Heart right ventricle (tissue), 16 donors: ENCODE data around the gene GALNT18. TPM values are rescaled to one million over a fixed set of nuclear protein-coding genes. Genes with fewer than 3 reads are reported as not detected.
A peak's percentile ranks its signal among the peaks of the same experiment; 100 is the strongest.

Source experiments
- ATAC-seq, 8 donors: fragments of 200-7000 bp; cut with Tn5 transposase; one replicate each; pipeline ENCODE4 v1.9.1; 2020; ENCODE audit warnings: mild to moderate bottlenecking in 8 of 8, moderate library complexity in 8 of 8, moderate number of reproducible peaks in 1 of 8
- DNase-seq, 2 donors: peaks; one replicate each; pipeline ENCODE4 v3.0.0-alpha.2; 2020
- H3K27ac ChIP-seq, 10 donors: fragments of 200-600 bp; sonication (generic) in 2 of 10; one replicate each; pipeline versions ENCODE4 v1.5.0 to v1.8.0; 2020 to 2022; ENCODE audit warnings: mild to moderate bottlenecking in 3 of 10
- H3K27me3 ChIP-seq, 7 donors: fragments of 200-600 bp; one replicate each; pipeline ENCODE4 v1.8.0; 2021 to 2022; ENCODE audit warnings: mild to moderate bottlenecking in 2 of 7
- H3K36me3 ChIP-seq, 9 donors: fragments of 200-600 bp; sonication (generic) in 1 of 9; one replicate each; pipeline versions ENCODE4 v1.5.0 to v1.8.0; 2020 to 2022; ENCODE audit warnings: mild to moderate bottlenecking in 2 of 9
- H3K4me1 ChIP-seq, 9 donors: fragments of 200-600 bp; sonication (generic) in 1 of 9; one replicate each; pipeline versions ENCODE4 v1.5.0 to v1.8.0; 2020 to 2022; ENCODE audit warnings: mild to moderate bottlenecking in 4 of 9
- H3K4me3 ChIP-seq, 10 donors: fragments of 200-600 bp; sonication (generic) in 2 of 10; one replicate each; pipeline versions ENCODE4 v1.5.0 to v1.8.0; 2020 to 2022; ENCODE audit warnings: mild to moderate bottlenecking in 7 of 10, moderate library complexity in 2 of 10
- H3K9me3 ChIP-seq, 11 donors: fragments of 200-600 bp in 10 of 11; sonication (generic) in 2 of 11; one replicate each; pipeline versions ENCODE4 v1.5.0 to v1.8.0; 2013 to 2022; ENCODE audit warnings: mild to moderate bottlenecking in 2 of 11, control low read depth in 1 of 11, moderate library complexity in 1 of 11
- CTCF ChIP-seq, 9 donors: fragments of 200-600 bp; sonication (generic) in 2 of 9; IDR thresholded peaks; one replicate each; pipeline versions ENCODE4 v1.5.0 to v1.8.0; 2021 to 2022; ENCODE audit warnings: antibody characterized with exemption in 9 of 9, mild to moderate bottlenecking in 5 of 9, moderate library complexity in 1 of 9
- WGBS, 2 donors: extraction: QIAGEN DNeasy Blood & Tissue Kit; methylation state at CpG; one replicate each; pipeline ENCODE4 v1.1.7; 2013; ENCODE audit warnings: inconsistent platforms in 1 of 2; 5-methylcytosine and 5-hydroxymethylcytosine counted together
- intact Hi-C, 10 donors: fragments of 100-400 bp; cut with DNase I; formaldehyde crosslinking; loops; one replicate each; pipeline versions ENCODE4 v1.11.1 to v1.14.2; 2022
- polyA plus RNA-seq, 2 donors: library from polyadenylated mRNA; stranded (reverse); fragments of 200-250 nt; gene quantifications; one replicate each; pipeline ENCODE4 v1.2.3, GENCODE V29; 2013
- total RNA-seq, 10 donors: library from RNA; stranded (reverse); fragmentation: NEBNext Ultra II Directional in 3 of 10; extraction: Animal tissue kit (Norgen Biotek cat#: 25700) in 3 of 10; gene quantifications; one replicate each; pipeline versions ENCODE4 v1.2.1 to v1.2.4, GENCODE V29; 2021 to 2023
- donor health status: Arrhythmogenic right ventricular cardiomyopathy.
- donor health status: ischemic (EF 13 %, LVEDD 7.1; RV severe dilation, severe dysfunction).
- donor health status: healthy with polysubstance abuse.
- donor health status: DM: no; HTN: yes; CAD: no.
- donor health status: DM: no; HTN: no; CAD: no.
- donor health status: ischemic (EF 25% LVEDD 6.9; RV normal size, moderate dysfunction).
- donor health status: ischemic (EF 25% LVEDD 5.7; RV mildly dilated, moderate dysfunction).
- donor health status: healthy.
- donor health status: DM: yes; HTN: yes; CAD: no.
- donor health status: Ischemic cardiomyopathy.
- donor health status: ischemic (EF 35%, LVEDD 5.7; RV mildly dilated, moderate dysfunction).
- donor health status: nonischemic (EF 11% LVEDD 7.7; RV severe dilation, severe dysfunction).
- donor health status: DM: yes; HTN: yes; CAD: no.
- donor health status: PGD.
- donor health status: ischemic (EF 29% LVEDD 5.4; RV normal size, mild dysfunction).
- donor health status: nonischemic (EF 23%, LVEDD 6.1; RV moderate dilation, normal function).

The GALNT18 gene
- total and polyA plus RNA-seq, 12 donors, result 7.0 to 29.0 (median 15.6) TPM

DNA sequence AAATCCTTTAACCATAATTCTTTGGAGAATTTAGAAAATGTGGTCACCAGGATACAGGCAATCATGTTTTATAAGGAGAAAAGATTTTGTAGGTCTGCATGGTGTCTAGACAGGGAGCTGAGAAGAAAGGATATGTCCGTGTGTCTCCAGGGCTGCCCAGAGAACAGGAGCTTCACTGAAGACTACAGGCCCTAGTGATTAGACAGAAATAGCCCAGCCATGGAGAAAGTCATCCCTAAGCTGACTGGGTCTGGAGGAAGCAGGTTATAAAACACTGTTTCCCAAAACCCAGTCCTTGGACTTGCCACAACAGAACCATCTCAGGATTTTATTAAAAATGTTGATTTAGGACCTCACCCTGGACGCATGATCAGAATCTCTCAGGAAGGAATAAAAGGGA, 84.4 kb downstream of the GALNT18 start:
- H3K27ac ChIP-seq, result peak overlapping the region; percentile 77 to 95 (median 84)
- H3K4me1 ChIP-seq, result peaks cover 34 to 100% (median 73%) of the 10 kb centered on the region in 9 donors
- peak in 4 of 8 donors; percentile 33 to 58 (median 48) for ATAC-seq

GRCh38 chr11:11536650-11537049, 85.2 kb downstream of the GALNT18 start:
- Histone ChIP-seq H3K36me3 (no peaks in the 10 kb centered on the region), H3K27ac (peak overlapping the region in 9 of 10 donors; percentile 78 to 95 (median 87)), H3K27me3 (no peaks in the 10 kb centered on the region), H3K4me3 (no peak overlapping the region), H3K4me1 (peaks cover 34 to 100% (median 77%) of the 10 kb centered on the region in 9 donors), H3K9me3 (no peaks in the 10 kb centered on the region)
- WGBS, 2 donors, result 69 to 77% methylated on average over 3 of the region's 3 CpGs
- TF ChIP-seq CTCF (IDR thresholded peaks at IDR 0.05), result no peak
- intact Hi-C loops, result loop anchor here in 8 of 10 donors (5.0 to 10.0 kb wide), 6 partner anchors 36 to 132 kb away; partner anchors contain the start of gene GALNT18 (in 1 of the 8)
- ATAC-seq, result no peak
- no peak for DNase-seq

More for the DNA sequence above, 84.4 kb downstream of the GALNT18 start:
- Histone ChIP-seq H3K27me3 (no peaks in the 10 kb centered on the region), H3K9me3 (no peaks in the 10 kb centered on the region), H3K36me3 (no peaks in the 10 kb centered on the region), H3K4me3 (no peak overlapping the region)
- intact Hi-C loops, result loop anchor here in 8 of 10 donors (5.0 to 10.0 kb wide), 6 partner anchors 35 to 133 kb away; partner anchors contain the start of gene GALNT18 (in 1 of the 8)
- DNase-seq, result no peak
- TF ChIP-seq CTCF (IDR thresholded peaks at IDR 0.05), result no peak
- whole genome bisulfite sequencing, 2 donors, result 9 to 14% methylated on average over 2 of the region's 2 CpGs

GRCh38 chr11:11535611-11536010, 86.2 kb downstream of the GALNT18 start:
- Histone ChIP-seq H3K36me3 (no peaks in the 10 kb centered on the region), H3K4me3 (no peak overlapping the region), H3K27ac (peak overlapping the region; percentile 45 to 95 (median 84)), H3K9me3 (no peaks in the 10 kb centered on the region), H3K27me3 (no peaks in the 10 kb centered on the region), H3K4me1 (peaks cover 39 to 100% (median 86%) of the 10 kb centered on the region in 9 donors)
- peak; percentile 29 to 74 (median 50) for ATAC-seq
- peak in 4 of 9 donors; percentile 13 to 45 (median 27) for TF ChIP-seq CTCF (IDR thresholded peaks at IDR 0.05)
- DNase-seq, result peak; percentile 35 to 68
- WGBS, 2 donors, result 55 to 59% methylated on average over 6 of the region's 6 CpGs
- intact Hi-C loops, result loop anchor here in 8 of 10 donors (2.0 to 10.0 kb wide), 8 partner anchors 37 to 131 kb away; partner anchors contain the start of gene GALNT18 (in 1 of the 8)

DNA sequence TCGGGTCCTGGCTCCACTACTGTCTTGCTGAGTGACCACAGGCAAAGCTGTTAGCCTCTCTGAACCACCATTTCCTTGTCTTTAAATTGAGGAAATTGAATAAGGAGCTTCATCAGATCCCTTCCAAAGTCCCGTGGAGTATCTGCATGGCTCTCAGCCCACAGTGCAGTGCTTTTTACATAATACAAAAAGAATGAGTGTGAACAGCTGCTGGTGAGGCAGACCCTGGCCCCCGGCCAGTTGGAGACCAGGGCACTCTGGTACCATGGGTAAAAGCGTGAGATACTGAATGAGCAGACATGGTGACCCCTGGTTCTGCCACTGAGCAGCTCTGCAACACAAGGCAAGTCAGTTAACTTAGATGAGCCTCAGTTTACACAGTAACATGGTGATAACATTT, 86.8 kb downstream of the GALNT18 start:
- no peak for ATAC-seq
- DNase-seq, result no peak
- TF ChIP-seq CTCF (IDR thresholded peaks at IDR 0.05), result no peak
- no peaks in the 10 kb centered on the region for H3K36me3 ChIP-seq
- intact Hi-C loops, result loop anchor here in 8 of 10 donors (2.0 to 10.0 kb wide), 10 partner anchors 37 to 130 kb away; partner anchors contain the start of gene GALNT18 (in 1 of the 8)
- 21 to 31% methylated on average over 4 of the region's 4 CpGs for WGBS, 2 donors
- H3K9me3 ChIP-seq, result no peaks in the 10 kb centered on the region
- no peaks in the 10 kb centered on the region for H3K27me3 ChIP-seq
- H3K27ac ChIP-seq, result peak overlapping the region in 9 of 10 donors; percentile 48 to 95 (median 87)
- H3K4me1 ChIP-seq, result peaks cover 39 to 100% (median 87%) of the 10 kb centered on the region in 9 donors
- H3K4me3 ChIP-seq, result no peak overlapping the region
